Measurements from ENCODE around the gene KRTAP5-5.
"Not testable (repeated sequence)": the region's sequence is repeated elsewhere in the genome, so short reads cannot be mapped to it uniquely, and the experiment has no call there.

The KRTAP5-5 gene

GRCh38 chr11:1660111-1660867 lies 30.7 kb downstream of the KRTAP5-5 start:
- no peak for DNase-seq

GRCh38 chr11:1661454-1662269 lies 32.1 kb downstream of the KRTAP5-5 start:
- not testable (repeated sequence) for DNase-seq

- DNase-seq, result not testable (repeated sequence)
Measured at GRCh38 chr11:1662699-1663283, 33.2 kb downstream of the KRTAP5-5 start.

GRCh38 chr11:1665313-1665712 lies 35.7 kb downstream of the KRTAP5-5 start:
- DNase-seq, result no peak

- no peak for DNase-seq
Measured at GRCh38 chr11:1667121-1667850, 37.7 kb downstream of the KRTAP5-5 start.

- DNase-seq, result no peak
Measured at GRCh38 chr11:1667906-1668305, 38.3 kb downstream of the KRTAP5-5 start.

- DNase-seq, result no peak
Measured at GRCh38 chr11:1668911-1669473, 39.4 kb downstream of the KRTAP5-5 start.

- DNase-seq, result no peak
Measured at GRCh38 chr11:1669546-1670218, 40.1 kb downstream of the KRTAP5-5 start.

- not testable (repeated sequence) for DNase-seq
Measured at GRCh38 chr11:1670457-1670856, 40.9 kb downstream of the KRTAP5-5 start.

GRCh38 chr11:1670905-1671371 lies 41.4 kb downstream of the KRTAP5-5 start:
- DNase-seq, result no peak

- no peak for DNase-seq
Measured at GRCh38 chr11:1671658-1672057, 42.1 kb downstream of the KRTAP5-5 start.

- no peak for DNase-seq
Measured at GRCh38 chr11:1672613-1673350, 43.2 kb downstream of the KRTAP5-5 start.

- DNase-seq, result no peak
Measured at GRCh38 chr11:1673446-1674172, 44.0 kb downstream of the KRTAP5-5 start.

GRCh38 chr11:1674173-1675131 lies 44.9 kb downstream of the KRTAP5-5 start:
- DNase-seq, result no peak

- DNase-seq, result no peak
Measured at GRCh38 chr11:1675536-1676228, 46.1 kb downstream of the KRTAP5-5 start.

- no peak for DNase-seq
Measured at GRCh38 chr11:1676229-1676740, 46.7 kb downstream of the KRTAP5-5 start.

GRCh38 chr11:1679881-1680280 lies 50.3 kb downstream of the KRTAP5-5 start:
- DNase-seq, result no peak
